Right atrium auricular region (tissue), 2 donors: ENCODE data around the gene DUSP10. TPM values are rescaled to one million over a fixed set of nuclear protein-coding genes. Genes with fewer than 3 reads are reported as not detected.

Experiments used
- DNase-seq: peaks from one replicate; pipeline ENCODE4 v3.0.0-alpha.2; 2019; ENCODE audit warnings: low spot score
- H3K27ac ChIP-seq, 2 donors: fragments of 200-600 bp; sonication (generic); 1 replicate in 1 of 2; 2 replicates in 1 of 2; pipeline ENCODE4 v1.5.1; 2016 to 2019
- H3K27me3 ChIP-seq, 2 donors: fragments of 200-600 bp; sonication (generic); one replicate each; pipeline versions ENCODE4 v1.5.1 to v1.6.0; 2017 to 2019
- H3K36me3 ChIP-seq: fragments of 200-600 bp; sonication (generic); one replicate; pipeline ENCODE4 v1.5.1; 2016
- H3K4me1 ChIP-seq, 2 donors: fragments of 200-600 bp; sonication (generic); one replicate each; pipeline versions ENCODE4 v1.5.1 to v1.6.0; 2017 to 2019
- H3K4me3 ChIP-seq, 2 donors: fragments of 200-600 bp; sonication (generic); 1 replicate in 1 of 2; 2 replicates in 1 of 2; pipeline ENCODE4 v1.5.1; 2017 to 2019; ENCODE audit warnings: mild to moderate bottlenecking in 1 of 2, moderate library complexity in 1 of 2
- H3K9me3 ChIP-seq, 2 donors: fragments of 200-600 bp; sonication (generic); one replicate each; pipeline ENCODE4 v1.5.1; 2019
- CTCF ChIP-seq, 2 donors: fragments of 200-600 bp; sonication (generic); IDR thresholded peaks; one replicate each; pipeline ENCODE4 v1.5.1; 2019; ENCODE audit warnings: antibody characterized with exemption in 2 of 2
- total RNA-seq, 2 donors: library from RNA; depleted of rRNA; stranded (reverse); fragments of >200 nt; gene quantifications; one replicate each; pipeline ENCODE4 v1.1.0, GENCODE V29; 2016

Gene DUSP10
- total RNA-seq, 2 donors from 2014 or later, result 3.3 to 6.4 TPM

- no peaks in the 10 kb centered on the region for H3K9me3 ChIP-seq
- H3K4me1 ChIP-seq, result no peaks in the 10 kb centered on the region
- DNase-seq, result no peak
- H3K27ac ChIP-seq, result no peak overlapping the region
- no peak for TF ChIP-seq CTCF (IDR thresholded peaks at IDR 0.05)
- H3K27me3 ChIP-seq, result no peaks in the 10 kb centered on the region
- H3K4me3 ChIP-seq, result no peak overlapping the region
- H3K36me3 ChIP-seq, result no peaks in the 10 kb centered on the region
Observed at GRCh38 chr1:221753828-221754188, 11.9 kb upstream of the DUSP10 start.

GRCh38 chr1:221751226-221751887 is 9.5 kb upstream of the DUSP10 start:
- H3K4me1 ChIP-seq, result no peaks in the 10 kb centered on the region
- no peak for DNase-seq
- TF ChIP-seq CTCF (IDR thresholded peaks at IDR 0.05), result no peak
- no peak overlapping the region for H3K27ac ChIP-seq
- H3K36me3 ChIP-seq, result no peaks in the 10 kb centered on the region
- H3K4me3 ChIP-seq, result no peak overlapping the region
- H3K9me3 ChIP-seq, result no peaks in the 10 kb centered on the region
- no peaks in the 10 kb centered on the region for H3K27me3 ChIP-seq

- no peak overlapping the region for H3K27ac ChIP-seq
- TF ChIP-seq CTCF (IDR thresholded peaks at IDR 0.05), result no peak
- H3K36me3 ChIP-seq, result no peaks in the 10 kb centered on the region
- no peak overlapping the region for H3K4me3 ChIP-seq
- H3K27me3 ChIP-seq, result no peaks in the 10 kb centered on the region
- DNase-seq, result no peak
- H3K4me1 ChIP-seq, result no peaks in the 10 kb centered on the region
- H3K9me3 ChIP-seq, result no peaks in the 10 kb centered on the region
Observed at GRCh38 chr1:221748981-221749380, 7.1 kb upstream of the DUSP10 start.

- no peak for DNase-seq
- no peak for TF ChIP-seq CTCF (IDR thresholded peaks at IDR 0.05)
- H3K4me1 ChIP-seq, result no peaks in the 10 kb centered on the region
- H3K36me3 ChIP-seq, result no peaks in the 10 kb centered on the region
- H3K27ac ChIP-seq, result no peak overlapping the region
- H3K4me3 ChIP-seq, result no peak overlapping the region
- no peaks in the 10 kb centered on the region for H3K27me3 ChIP-seq
- no peaks in the 10 kb centered on the region for H3K9me3 ChIP-seq
Observed at GRCh38 chr1:221747839-221748238, 6.0 kb upstream of the DUSP10 start.

GRCh38 chr1:221743416-221744208 is 1.7 kb upstream of the DUSP10 start:
- Histone ChIP-seq H3K27me3 (no peaks in the 10 kb centered on the region), H3K4me1 (peaks cover 0 to 21% of the 10 kb centered on the region in 2 donors), H3K9me3 (no peaks in the 10 kb centered on the region), H3K27ac (peak overlapping the region; percentile 96 to 98), H3K36me3 (no peaks in the 10 kb centered on the region), H3K4me3 (peak overlapping the region; percentile 58 to 76)
- no peak for DNase-seq
- TF ChIP-seq CTCF (IDR thresholded peaks at IDR 0.05), result no peak
